GM12874 (cell line): ENCODE data around the gene SMAP1.
A peak's percentile ranks its signal among the peaks of the same experiment; 100 is the strongest.

ENCODE experiments used
- CTCF ChIP-seq: IDR thresholded peaks from 2 replicates; pipeline ENCODE4 v1.5.1; 2011; ENCODE audit warnings: low read depth, mild to moderate bottlenecking, control low read depth, low read length, moderate library complexity; ENCODE audit not compliant: insufficient read depth

SMAP1 gene

GRCh38 chr6:70860920-70861319 lies 193.2 kb downstream of the SMAP1 start:
- no peak for TF ChIP-seq CTCF

GRCh38 chr6:70863343-70863742 lies 195.7 kb downstream of the SMAP1 start:
- no peak for TF ChIP-seq CTCF

GRCh38 chr6:70864401-70864800 lies 196.7 kb downstream of the SMAP1 start:
- no peak for TF ChIP-seq CTCF

DNA sequence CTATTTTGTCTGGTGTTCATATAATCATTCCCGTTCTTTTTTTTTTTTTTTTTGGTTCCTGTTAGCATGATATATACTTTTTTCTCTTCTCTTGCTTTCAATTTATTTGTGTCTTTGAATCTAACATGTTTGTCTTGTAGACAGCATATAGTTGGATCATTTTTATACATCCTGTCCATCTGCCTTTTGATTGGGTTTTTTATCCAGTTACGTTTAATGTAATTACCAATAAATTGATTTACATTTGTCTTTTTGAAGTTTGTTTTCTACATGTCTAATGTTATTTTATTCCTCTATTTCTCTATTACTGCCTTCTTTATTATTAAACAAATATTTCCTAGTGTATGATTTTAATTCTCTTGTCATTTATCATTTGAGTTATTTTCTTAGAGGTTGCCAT lies 204.8 kb downstream of the SMAP1 start:
- no peak for TF ChIP-seq CTCF

DNA sequence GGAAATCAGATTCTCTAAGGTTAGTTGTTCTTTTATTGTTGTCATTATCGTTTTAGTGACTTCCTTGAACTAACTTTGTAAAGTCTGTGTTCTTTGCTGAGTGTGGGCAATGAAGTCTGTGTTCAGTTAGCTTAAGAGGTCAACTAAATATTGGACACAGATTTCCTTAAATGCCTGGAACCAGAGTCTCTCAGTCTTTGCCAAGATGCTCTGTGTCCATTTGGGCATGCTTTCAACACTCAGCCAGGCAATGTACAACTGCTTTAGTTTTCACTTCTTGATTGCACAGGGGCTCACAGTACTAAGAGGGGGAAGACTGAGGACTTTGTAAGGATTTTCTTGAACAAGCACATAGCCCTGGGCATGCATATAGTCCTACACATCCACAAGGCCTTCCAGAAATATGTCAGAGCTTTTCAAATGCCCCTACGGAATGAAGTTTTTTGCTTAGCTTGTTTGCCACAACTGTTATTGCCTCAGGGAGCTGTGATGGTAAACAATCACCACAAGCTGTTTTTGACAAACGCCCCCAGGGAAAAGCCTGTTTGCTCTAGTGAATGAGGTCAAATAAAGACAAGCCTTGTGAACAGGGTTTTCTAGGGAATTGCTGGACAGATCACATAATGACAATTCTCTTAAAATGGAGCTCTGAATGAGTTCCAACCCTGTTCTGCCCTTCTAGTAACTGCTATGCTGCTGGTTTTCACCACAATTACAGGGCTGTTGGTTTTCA lies 206.7 kb downstream of the SMAP1 start:
- no peak for TF ChIP-seq CTCF

- no peak for TF ChIP-seq CTCF
These were observed 211.8 kb downstream of the SMAP1 start for GRCh38 chr6:70879496-70879895.

DNA sequence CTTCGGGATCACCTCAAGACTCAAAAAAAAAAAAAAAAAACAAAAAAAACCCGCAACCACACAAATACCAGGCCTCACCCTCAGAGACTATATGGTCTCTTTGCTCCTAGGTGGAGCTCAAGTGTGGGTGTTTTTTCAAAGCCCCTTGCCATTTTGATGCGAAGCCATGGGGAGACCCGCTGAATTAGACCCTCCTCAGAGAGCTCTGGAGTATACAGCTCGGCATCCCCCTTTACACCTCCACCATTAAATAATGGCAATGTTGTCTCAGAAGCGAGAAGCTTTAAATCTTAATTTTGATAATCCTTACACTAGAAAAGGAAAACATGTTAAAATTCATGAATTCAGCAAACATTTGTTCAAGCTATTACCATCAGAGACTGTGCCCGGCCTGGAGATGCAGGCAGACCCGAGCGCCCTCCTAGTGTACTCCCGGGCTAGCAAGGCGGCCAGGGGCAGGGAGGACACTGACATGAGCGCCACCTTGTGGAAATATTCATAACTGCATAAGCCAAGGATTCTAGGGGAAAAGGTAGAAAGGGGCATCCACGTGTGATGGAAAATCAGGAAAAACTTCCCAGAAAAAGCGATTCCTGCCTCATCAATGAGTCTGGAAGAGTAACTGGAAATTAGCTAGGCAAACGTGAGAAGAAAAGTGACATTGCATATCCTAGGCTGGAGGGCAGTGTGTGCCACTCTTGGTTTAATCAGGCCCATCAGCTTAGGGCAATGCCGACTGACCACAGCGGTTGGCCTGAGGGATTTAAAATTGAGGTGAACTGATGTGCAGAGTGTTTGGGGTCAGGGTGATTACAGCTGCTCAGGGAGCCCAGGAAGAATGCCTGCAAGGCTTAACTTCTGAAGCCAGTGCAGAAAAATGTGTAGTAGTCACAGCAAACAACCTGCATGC lies 216.6 kb downstream of the SMAP1 start:
- peak; percentile 66 for TF ChIP-seq CTCF
